GM23338 (cell line): ENCODE data around the gene SP100. TPM values are rescaled to one million over a fixed set of nuclear protein-coding genes. Genes with fewer than 3 reads are reported as not detected.

ENCODE experiments used
- ATAC-seq: fragments of 200-7000 bp; cut with Tn5 transposase; 3 replicates; pipeline ENCODE4 v1.9.1; 2020
- DNase-seq: peaks from one replicate; pipeline ENCODE4 v3.0.0-alpha.2; 2015; ENCODE audit warnings: low spot score
- H2AFZ ChIP-seq: fragments of 200-600 bp; sonication (generic); 2 replicates; pipeline ENCODE4 v1.8.0; 2016; ENCODE audit warnings: antibody characterized with exemption, mild to moderate bottlenecking, moderate library complexity
- H3F3A ChIP-seq: fragments of 200-600 bp; sonication (generic); replicated peaks from 2 replicates; pipeline ENCODE4 v1.8.0; 2017; ENCODE audit warnings: antibody characterized with exemption, mixed run types, low read depth
- H3K27ac ChIP-seq: fragments of 200-600 bp; sonication (generic); 2 replicates; pipeline ENCODE4 v1.6.1; 2016; ENCODE audit warnings: low read depth
- H3K27me3 ChIP-seq: fragments of 200-600 bp; sonication (generic); 2 replicates; pipeline ENCODE4 v1.8.0; 2016; ENCODE audit warnings: mild to moderate bottlenecking, mixed run types, moderate library complexity; ENCODE audit not compliant: insufficient read depth
- H3K36me3 ChIP-seq: fragments of 200-600 bp; sonication (generic); 2 replicates; pipeline ENCODE4 v1.8.0; 2016; ENCODE audit warnings: mild to moderate bottlenecking; ENCODE audit not compliant: insufficient read depth
- H3K4me1 ChIP-seq: fragments of 200-600 bp; sonication (generic); 2 replicates; pipeline ENCODE4 v1.8.0; 2016; ENCODE audit warnings: mild to moderate bottlenecking, moderate library complexity; ENCODE audit not compliant: insufficient read depth
- H3K4me2 ChIP-seq: fragments of 200-600 bp; sonication (generic); 2 replicates; pipeline ENCODE4 v1.7.1; 2017; ENCODE audit warnings: mixed run types
- H3K4me3 ChIP-seq: fragments of 200-600 bp; sonication (generic); 2 replicates; pipeline ENCODE4 v1.6.1; 2016; ENCODE audit warnings: mixed run types
- H3K79me2 ChIP-seq: fragments of 200-600 bp; sonication (generic); replicated peaks from 2 replicates; pipeline ENCODE4 v1.8.0; 2017; ENCODE audit warnings: mild to moderate bottlenecking; ENCODE audit not compliant: insufficient read depth
- H3K9me2 ChIP-seq: fragments of 200-600 bp; sonication (generic); 2 replicates; pipeline ENCODE4 v1.8.0; 2017; ENCODE audit not compliant: insufficient read depth
- H4K20me1 ChIP-seq: fragments of 200-600 bp; sonication (generic); replicated peaks from 2 replicates; pipeline ENCODE4 v1.8.0; 2017; ENCODE audit warnings: mild to moderate bottlenecking; ENCODE audit not compliant: insufficient read depth
- H3K27ac Mint-ChIP-seq: 2 replicates; pipeline ENCODE4 v1.8.0; 2020; ENCODE audit warnings: inconsistent platforms, mild to moderate bottlenecking, moderate library complexity, mixed read lengths
- H3K27me3 Mint-ChIP-seq: 3 replicates; pipeline ENCODE4 v1.8.0; 2022; ENCODE audit warnings: low read depth, mild to moderate bottlenecking, moderate library complexity, mixed read lengths, inconsistent platforms; ENCODE audit not compliant: insufficient read depth, poor library complexity
- H3K36me3 Mint-ChIP-seq: 3 replicates; pipeline ENCODE4 v1.8.0; 2021; ENCODE audit warnings: low read depth, mild to moderate bottlenecking, inconsistent platforms, moderate library complexity, mixed read lengths
- H3K4me1 Mint-ChIP-seq: 3 replicates; pipeline ENCODE4 v1.8.0; 2020; ENCODE audit warnings: mild to moderate bottlenecking, inconsistent platforms, mixed read lengths
- H3K4me3 Mint-ChIP-seq: 3 replicates; pipeline ENCODE4 v1.8.0; 2021; ENCODE audit warnings: moderate library complexity, mild to moderate bottlenecking, inconsistent platforms, mixed read lengths
- H3K9me3 Mint-ChIP-seq: 3 replicates; pipeline ENCODE4 v1.8.0; 2020; ENCODE audit warnings: moderate library complexity, mild to moderate bottlenecking, inconsistent platforms, mixed read lengths
- CREB1 ChIP-seq: fragments of 250-450 bp; sonication (Bioruptor Pico); IDR thresholded peaks from 2 replicates; pipeline ENCODE4 v1.5.0; 2020; ENCODE audit warnings: low read depth, mild to moderate bottlenecking, moderate library complexity
- ETS1 ChIP-seq: IDR thresholded peaks from 2 replicates; pipeline ENCODE4 v1.6.1; 2016; ENCODE audit warnings: antibody characterized with exemption
- EZH2phosphoT487 ChIP-seq: fragments of 200-600 bp; sonication (generic); IDR thresholded peaks from one replicate; pipeline ENCODE4 v1.8.1; 2018; ENCODE audit warnings: antibody characterized with exemption; ENCODE audit not compliant: unreplicated experiment
- JUNB ChIP-seq: IDR thresholded peaks from one replicate; pipeline ENCODE4 v1.6.1; 2016; ENCODE audit warnings: antibody characterized with exemption; ENCODE audit not compliant: unreplicated experiment
- NANOG ChIP-seq: IDR thresholded peaks from 2 replicates; pipeline ENCODE4 v1.6.1; 2016; ENCODE audit warnings: antibody characterized with exemption, borderline replicate concordance
- POLR2AphosphoS5 ChIP-seq: IDR thresholded peaks from 2 replicates; pipeline ENCODE4 v1.6.1; 2016; ENCODE audit warnings: antibody characterized with exemption, low read depth
- REST ChIP-seq: IDR thresholded peaks from one replicate; pipeline ENCODE4 v1.6.1; 2018; ENCODE audit warnings: antibody characterized with exemption; ENCODE audit not compliant: unreplicated experiment
- STAT1 ChIP-seq: IDR thresholded peaks from one replicate; pipeline ENCODE4 v1.6.1; 2016; ENCODE audit warnings: antibody characterized with exemption; ENCODE audit not compliant: unreplicated experiment
- ZNF114 ChIP-seq: fragments of 250-450 bp; sonication (Bioruptor Pico); IDR thresholded peaks from 2 replicates; pipeline ENCODE4 v1.5.0; 2020; ENCODE audit warnings: mild to moderate bottlenecking, moderate library complexity
- ZNF331 ChIP-seq: fragments of 250-450 bp; sonication (Bioruptor Pico); IDR thresholded peaks from 2 replicates; pipeline ENCODE4 v1.5.0; 2020; ENCODE audit warnings: low read depth, mild to moderate bottlenecking, moderate library complexity
- polyA plus RNA-seq: library from polyadenylated mRNA; unstranded; fragments of >200 nt; fragmentation: Nextera tagmentation; extraction: Ambion mirVana; gene quantifications from 2 replicates; pipeline ENCODE4 v1.2.1, GENCODE V29; 2016
- total RNA-seq: library from RNA; depleted of rRNA; stranded (reverse); fragments of >200 nt; shearing (Covaris generic); gene quantifications from 2 replicates; pipeline ENCODE4 v1.2.3, GENCODE V29; 2014
- TF ChIP-seq, protein P1 (sequence below): fragments of 250-450 bp; sonication (Bioruptor Pico); IDR thresholded peaks from 2 replicates; pipeline ENCODE4 v1.5.0; 2020; ENCODE audit warnings: mild to moderate bottlenecking, moderate library complexity
- TF ChIP-seq, protein P2 (sequence below), 2 experiments: fragments of 200-600 bp in 1 of 2; sonication (generic) in 1 of 2; conservative IDR thresholded peaks; 2 replicates each; pipeline versions ENCODE4 v1.5.1 to v1.6.1; 2016 to 2017; ENCODE audit warnings: antibody characterized with exemption in 2 of 2, low read depth in 2 of 2, mild to moderate bottlenecking in 2 of 2, moderate library complexity in 1 of 2

SP100 gene
- total and polyA plus RNA-seq, 2 experiments from 2014 or later, result 0.44 to 0.73 TPM

DNA sequence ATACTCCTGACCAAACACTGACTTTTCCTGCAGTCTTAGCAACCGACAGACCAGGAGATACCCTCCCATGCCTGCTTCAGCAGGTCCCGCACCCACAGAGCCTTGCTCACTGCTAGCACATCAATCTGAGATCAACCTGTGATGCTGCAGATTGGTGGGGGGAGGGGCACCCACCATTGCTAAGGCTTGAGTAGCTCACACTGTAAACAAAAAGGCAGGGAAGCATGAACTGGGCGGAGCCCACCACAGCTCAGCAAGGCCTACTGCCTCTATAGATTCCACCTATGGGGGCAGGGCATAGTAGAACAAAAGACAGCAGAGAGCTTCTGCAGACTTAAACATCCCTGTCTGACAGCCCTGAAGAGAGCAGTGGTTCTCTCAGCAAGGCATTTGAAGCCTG, 109.7 kb downstream of the SP100 start (continued):
- TF ChIP-seq, protein P1, sequence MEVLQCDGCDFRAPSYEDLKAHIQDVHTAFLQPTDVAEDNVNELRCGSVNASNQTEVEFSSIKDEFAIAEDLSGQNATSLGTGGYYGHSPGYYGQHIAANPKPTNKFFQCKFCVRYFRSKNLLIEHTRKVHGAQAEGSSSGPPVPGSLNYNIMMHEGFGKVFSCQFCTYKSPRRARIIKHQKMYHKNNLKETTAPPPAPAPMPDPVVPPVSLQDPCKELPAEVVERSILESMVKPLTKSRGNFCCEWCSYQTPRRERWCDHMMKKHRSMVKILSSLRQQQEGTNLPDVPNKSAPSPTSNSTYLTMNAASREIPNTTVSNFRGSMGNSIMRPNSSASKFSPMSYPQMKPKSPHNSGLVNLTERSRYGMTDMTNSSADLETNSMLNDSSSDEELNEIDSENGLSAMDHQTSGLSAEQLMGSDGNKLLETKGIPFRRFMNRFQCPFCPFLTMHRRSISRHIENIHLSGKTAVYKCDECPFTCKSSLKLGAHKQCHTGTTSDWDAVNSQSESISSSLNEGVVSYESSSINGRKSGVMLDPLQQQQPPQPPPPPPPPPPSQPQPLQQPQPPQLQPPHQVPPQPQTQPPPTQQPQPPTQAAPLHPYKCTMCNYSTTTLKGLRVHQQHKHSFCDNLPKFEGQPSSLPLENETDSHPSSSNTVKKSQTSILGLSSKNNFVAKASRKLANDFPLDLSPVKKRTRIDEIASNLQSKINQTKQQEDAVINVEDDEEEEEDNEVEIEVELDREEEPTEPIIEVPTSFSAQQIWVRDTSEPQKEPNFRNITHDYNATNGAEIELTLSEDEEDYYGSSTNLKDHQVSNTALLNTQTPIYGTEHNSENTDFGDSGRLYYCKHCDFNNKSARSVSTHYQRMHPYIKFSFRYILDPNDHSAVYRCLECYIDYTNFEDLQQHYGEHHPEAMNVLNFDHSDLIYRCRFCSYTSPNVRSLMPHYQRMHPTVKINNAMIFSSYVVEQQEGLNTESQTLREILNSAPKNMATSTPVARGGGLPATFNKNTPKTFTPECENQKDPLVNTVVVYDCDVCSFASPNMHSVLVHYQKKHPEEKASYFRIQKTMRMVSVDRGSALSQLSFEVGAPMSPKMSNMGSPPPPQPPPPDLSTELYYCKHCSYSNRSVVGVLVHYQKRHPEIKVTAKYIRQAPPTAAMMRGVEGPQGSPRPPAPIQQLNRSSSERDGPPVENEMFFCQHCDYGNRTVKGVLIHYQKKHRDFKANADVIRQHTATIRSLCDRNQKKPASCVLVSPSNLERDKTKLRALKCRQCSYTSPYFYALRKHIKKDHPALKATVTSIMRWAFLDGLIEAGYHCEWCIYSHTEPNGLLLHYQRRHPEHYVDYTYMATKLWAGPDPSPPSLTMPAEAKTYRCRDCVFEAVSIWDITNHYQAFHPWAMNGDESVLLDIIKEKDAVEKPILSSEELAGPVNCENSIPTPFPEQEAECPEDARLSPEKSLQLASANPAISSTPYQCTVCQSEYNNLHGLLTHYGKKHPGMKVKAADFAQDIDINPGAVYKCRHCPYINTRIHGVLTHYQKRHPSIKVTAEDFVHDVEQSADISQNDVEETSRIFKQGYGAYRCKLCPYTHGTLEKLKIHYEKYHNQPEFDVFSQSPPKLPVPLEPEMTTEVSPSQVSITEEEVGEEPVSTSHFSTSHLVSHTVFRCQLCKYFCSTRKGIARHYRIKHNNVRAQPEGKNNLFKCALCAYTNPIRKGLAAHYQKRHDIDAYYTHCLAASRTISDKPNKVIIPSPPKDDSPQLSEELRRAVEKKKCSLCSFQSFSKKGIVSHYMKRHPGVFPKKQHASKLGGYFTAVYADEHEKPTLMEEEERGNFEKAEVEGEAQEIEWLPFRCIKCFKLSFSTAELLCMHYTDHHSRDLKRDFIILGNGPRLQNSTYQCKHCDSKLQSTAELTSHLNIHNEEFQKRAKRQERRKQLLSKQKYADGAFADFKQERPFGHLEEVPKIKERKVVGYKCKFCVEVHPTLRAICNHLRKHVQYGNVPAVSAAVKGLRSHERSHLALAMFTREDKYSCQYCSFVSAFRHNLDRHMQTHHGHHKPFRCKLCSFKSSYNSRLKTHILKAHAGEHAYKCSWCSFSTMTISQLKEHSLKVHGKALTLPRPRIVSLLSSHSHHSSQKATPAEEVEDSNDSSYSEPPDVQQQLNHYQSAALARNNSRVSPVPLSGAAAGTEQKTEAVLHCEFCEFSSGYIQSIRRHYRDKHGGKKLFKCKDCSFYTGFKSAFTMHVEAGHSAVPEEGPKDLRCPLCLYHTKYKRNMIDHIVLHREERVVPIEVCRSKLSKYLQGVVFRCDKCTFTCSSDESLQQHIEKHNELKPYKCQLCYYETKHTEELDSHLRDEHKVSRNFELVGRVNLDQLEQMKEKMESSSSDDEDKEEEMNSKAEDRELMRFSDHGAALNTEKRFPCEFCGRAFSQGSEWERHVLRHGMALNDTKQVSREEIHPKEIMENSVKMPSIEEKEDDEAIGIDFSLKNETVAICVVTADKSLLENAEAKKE, result no peak
- TF ChIP-seq STAT1, result no peak
- TF ChIP-seq ZNF331, result no peak
- TF ChIP-seq JUNB, result no peak
- TF ChIP-seq ETS1, result no peak

GRCh38 chr2:230537531-230537976, 121.6 kb downstream of the SP100 start:
- H3K36me3 ChIP-seq, result no peaks in the 10 kb centered on the region
- H3F3A ChIP-seq, result no peaks in the 10 kb centered on the region
- H3K9me3 Mint-ChIP-seq, result peaks cover 3% of the 10 kb centered on the region; the same call in 1 of the 3 replicates
- H3K27me3 ChIP-seq, result no peaks in the 10 kb centered on the region
- H3K4me2 ChIP-seq, result no peak overlapping the region
- ATAC-seq, result no peak
- H3K4me1 ChIP-seq, result no peaks in the 10 kb centered on the region
- peaks cover 2% of the 10 kb centered on the region for H3K27me3 Mint-ChIP-seq
- H3K4me1 Mint-ChIP-seq, result no peaks in the 10 kb centered on the region
- H3K27ac Mint-ChIP-seq, result no peak overlapping the region
- H2AFZ ChIP-seq, result no peak overlapping the region
- no peaks in the 10 kb centered on the region for H4K20me1 ChIP-seq
- no peaks in the 10 kb centered on the region for H3K9me2 ChIP-seq
- H3K27ac ChIP-seq, result no peak overlapping the region
- DNase-seq, result no peak
- no peaks in the 10 kb centered on the region for H3K36me3 Mint-ChIP-seq
- no peak overlapping the region for H3K4me3 ChIP-seq
- no peaks in the 10 kb centered on the region for H3K79me2 ChIP-seq
- no peak overlapping the region for H3K4me3 Mint-ChIP-seq
- TF ChIP-seq, protein P2, sequence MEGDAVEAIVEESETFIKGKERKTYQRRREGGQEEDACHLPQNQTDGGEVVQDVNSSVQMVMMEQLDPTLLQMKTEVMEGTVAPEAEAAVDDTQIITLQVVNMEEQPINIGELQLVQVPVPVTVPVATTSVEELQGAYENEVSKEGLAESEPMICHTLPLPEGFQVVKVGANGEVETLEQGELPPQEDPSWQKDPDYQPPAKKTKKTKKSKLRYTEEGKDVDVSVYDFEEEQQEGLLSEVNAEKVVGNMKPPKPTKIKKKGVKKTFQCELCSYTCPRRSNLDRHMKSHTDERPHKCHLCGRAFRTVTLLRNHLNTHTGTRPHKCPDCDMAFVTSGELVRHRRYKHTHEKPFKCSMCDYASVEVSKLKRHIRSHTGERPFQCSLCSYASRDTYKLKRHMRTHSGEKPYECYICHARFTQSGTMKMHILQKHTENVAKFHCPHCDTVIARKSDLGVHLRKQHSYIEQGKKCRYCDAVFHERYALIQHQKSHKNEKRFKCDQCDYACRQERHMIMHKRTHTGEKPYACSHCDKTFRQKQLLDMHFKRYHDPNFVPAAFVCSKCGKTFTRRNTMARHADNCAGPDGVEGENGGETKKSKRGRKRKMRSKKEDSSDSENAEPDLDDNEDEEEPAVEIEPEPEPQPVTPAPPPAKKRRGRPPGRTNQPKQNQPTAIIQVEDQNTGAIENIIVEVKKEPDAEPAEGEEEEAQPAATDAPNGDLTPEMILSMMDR (conservative IDR thresholded peaks at IDR 0.05; ENCODE audit: low read depth in 2 of 2), result no peak
- TF ChIP-seq CREB1 (CRISPR knock-in tag) (no peak), ETS1 (no peak), POLR2AphosphoS5 (no peak), REST (no peak), NANOG (no peak), JUNB (no peak), ZNF114 (CRISPR knock-in tag) (no peak), EZH2phosphoT487 (no peak)
